Lower leg skin (tissue), 3 donors: Measurements from ENCODE around the gene DLX3.

Experiments used
- CTCF ChIP-seq, 3 donors: fragments of 450-650 bp; IDR thresholded peaks; one replicate each; pipeline ENCODE4 v1.5.1; 2016; ENCODE audit warnings: antibody characterized with exemption in 3 of 3, mild to moderate bottlenecking in 3 of 3, moderate library complexity in 2 of 3
- POLR2A ChIP-seq, 2 donors: fragments of 450-650 bp; IDR thresholded peaks; one replicate each; pipeline ENCODE4 v1.6.1; 2016 to 2017; ENCODE audit warnings: antibody characterized with exemption in 2 of 2, mild to moderate bottlenecking in 1 of 2, moderate library complexity in 1 of 2

GRCh38 chr17:49996121-49996494 is 1.1 kb upstream of the DLX3 start:
- TF ChIP-seq CTCF (IDR thresholded peaks at IDR 0.05): no peak
- no peak for TF ChIP-seq POLR2A (IDR thresholded peaks at IDR 0.05)
